GM21360 (cell line): Measurements from ENCODE around the gene TFR2.

Source experiments
- ATAC-seq: cut with Tn5 transposase; IDR thresholded peaks from one replicate; pipeline ENCODE4 v1.9.1; 2021; ENCODE audit warnings: mild to moderate bottlenecking, moderate library complexity; ENCODE audit not compliant: unreplicated experiment

The TFR2 gene

DNA sequence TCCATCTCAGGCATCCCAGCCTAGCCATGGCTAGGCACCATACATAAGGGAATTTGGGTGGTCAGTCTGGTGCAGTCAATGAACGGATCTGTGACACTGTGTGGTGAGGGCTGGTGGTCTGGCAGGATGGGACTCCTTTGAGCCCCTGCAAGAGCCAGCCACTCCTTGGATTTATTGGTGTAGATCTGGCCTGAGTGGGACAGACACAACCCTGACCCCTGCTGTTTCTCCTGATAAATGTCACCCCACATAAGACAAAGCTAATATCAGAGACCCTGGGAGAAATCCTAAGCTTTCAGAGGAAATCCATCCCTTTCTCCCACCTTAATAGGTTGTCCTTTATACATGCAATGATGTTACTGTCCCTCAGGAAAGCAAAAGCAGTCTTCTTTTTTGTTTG, 52.9 kb downstream of the TFR2 start:
- no peak for ATAC-seq

DNA sequence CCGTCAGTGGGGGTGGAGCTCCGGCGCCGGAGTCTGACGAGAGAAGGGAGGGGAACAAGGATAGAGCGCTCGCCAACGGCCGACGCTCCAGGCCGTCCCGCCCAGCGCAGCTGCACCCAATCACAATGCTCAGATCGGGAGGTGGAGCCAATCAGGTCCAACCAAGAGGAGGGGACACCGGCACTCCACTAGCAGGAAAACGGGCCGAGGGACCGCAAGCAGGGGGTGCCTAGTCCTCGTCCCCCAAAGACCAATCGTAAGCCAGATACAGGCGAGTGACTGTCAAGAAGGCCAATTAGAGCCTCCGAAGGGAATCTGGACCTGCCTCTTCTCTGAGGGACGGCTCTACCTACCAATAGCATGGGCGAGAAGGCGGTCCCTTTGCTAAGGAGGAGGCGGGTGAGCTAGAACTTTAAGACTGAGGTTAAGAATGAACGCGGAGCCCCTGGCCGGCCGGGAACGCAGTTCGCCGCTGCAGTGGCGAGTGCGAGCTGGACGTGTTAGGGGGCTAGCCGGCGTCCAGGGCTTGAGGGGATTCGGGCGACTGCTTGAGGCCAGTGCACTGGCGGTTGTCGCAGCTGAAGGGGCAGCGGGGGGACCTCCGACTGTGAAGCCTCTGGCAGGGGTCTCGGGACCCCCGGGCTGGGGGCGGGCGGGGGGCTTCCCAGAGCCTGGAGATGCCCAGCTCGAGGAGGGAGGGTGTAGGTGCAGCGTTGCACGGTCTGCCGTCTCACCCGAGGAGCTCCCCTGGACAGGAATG, 54.9 kb downstream of the TFR2 start, which contains the start of gene FBXO24:
Gene FBXO24, plus strand, starts transcription at position 63 of the 760 bp plus-strand sequence. Its CDS starts 298 bp downstream, at position 361.
- peak; percentile 83 for ATAC-seq

DNA sequence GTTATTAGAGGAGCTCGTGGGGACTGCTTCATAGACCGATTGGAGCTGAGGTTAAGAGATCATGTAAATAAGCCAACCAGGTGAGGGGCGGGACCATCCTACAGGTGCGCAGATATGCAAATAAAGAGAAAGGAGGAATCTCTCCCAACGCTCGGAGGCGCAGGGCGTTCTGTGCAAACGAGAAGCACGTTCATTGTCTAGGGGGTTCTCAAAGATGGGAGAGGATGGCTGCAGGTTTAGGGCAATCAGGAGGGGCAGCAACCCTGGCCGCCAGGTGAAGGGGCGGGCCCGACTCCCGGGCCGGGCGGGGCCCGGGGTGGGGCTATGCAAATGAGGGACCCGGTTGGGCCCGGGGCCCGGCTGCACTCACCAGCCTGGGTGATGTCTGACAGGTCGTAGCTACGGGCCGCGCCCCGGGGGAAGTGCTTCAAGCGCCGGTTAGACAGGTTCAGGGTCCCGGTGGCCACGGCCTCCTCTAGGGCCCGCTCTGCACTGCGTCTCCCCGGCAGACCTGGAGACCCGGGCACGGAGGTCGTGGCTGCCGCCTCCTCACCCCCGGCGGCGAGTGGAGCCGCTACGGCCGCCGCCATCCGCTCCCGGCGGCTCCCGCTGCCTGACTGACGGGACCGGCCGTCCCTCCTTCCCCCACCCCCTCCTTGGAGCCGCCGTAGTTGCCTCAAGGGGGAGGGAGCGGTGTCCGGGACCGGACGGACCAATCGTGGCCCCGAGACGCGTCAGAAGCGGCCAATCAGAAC, 55.7 kb downstream of the TFR2 start, which contains the start of gene LRCH4:
Gene LRCH4, minus strand, starts transcription at position 619 of the 755 bp plus-strand sequence. Its CDS starts 29 bp downstream, at position 590.
- ATAC-seq = peak; percentile 20

DNA sequence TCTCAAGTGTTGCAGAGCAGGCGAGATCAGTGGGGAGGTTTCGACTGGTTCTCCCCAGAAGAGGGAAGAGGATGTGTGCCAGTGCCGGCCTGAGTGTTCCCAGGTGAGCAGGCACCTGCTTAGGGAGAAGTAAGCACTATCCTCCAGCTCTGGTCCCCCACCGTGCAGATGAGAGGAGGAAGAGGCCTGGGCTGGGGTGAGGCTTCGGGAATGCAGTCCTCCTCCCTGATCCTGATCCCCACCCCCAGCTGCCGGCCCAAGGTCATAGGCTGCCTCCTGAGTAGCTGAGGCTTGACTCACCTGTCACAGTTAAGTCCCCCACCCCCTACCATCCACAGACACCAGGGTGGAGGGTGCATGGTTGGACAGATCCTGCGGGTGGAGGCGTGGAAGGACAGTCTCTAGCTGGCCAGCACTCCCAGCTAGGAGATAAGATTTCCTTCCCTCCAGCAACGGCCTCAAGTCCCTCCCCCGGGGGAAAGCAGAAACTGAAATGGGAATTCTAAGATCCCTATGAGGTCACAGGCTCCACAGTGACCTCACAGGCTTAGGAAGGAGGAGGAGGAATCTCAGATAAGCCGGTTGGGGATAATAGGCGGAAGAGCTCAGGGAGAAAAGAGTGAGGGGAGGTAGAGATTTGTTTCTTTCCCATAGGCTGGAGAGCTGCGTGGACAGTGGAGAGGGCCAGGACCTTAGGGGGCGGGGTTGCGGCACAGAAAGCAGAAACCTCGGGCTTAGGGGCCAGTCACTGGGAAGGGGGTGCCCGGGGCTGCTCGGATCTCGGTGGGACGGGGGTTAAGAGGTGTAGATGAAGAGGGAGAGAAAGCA, 56.5 kb downstream of the TFR2 start:
- ATAC-seq = no peak

DNA sequence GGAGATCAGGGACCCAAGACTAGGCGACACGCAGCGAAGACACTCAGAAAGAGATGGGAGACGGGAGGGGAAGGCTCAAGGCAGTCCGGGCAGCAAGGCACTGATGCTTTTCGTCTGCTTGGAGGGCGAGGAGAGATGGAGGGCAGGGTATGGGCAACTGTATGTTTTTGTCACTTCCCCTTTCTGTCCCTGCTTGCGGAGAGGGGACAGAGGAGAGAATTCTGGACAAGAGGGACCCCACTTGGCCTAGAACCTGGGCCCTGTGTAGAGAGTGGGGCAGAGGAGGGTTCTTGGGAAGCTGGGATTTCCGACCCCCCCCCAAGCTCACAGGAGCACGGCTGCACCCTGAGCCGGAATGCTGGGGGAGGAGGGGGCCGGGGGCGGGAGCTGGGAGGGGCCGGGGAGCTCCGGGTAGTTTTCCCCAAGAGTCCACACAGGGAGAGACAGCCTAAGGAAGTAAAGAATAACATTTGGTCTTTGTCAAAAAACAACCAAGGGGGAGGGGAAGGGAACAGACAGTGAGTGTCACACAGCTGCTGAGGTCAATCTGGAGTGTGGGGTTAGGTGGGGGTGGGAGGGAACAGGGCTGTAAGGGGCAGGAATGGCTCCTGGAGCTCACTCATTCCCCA, 57.2 kb downstream of the TFR2 start:
- no peak for ATAC-seq

DNA sequence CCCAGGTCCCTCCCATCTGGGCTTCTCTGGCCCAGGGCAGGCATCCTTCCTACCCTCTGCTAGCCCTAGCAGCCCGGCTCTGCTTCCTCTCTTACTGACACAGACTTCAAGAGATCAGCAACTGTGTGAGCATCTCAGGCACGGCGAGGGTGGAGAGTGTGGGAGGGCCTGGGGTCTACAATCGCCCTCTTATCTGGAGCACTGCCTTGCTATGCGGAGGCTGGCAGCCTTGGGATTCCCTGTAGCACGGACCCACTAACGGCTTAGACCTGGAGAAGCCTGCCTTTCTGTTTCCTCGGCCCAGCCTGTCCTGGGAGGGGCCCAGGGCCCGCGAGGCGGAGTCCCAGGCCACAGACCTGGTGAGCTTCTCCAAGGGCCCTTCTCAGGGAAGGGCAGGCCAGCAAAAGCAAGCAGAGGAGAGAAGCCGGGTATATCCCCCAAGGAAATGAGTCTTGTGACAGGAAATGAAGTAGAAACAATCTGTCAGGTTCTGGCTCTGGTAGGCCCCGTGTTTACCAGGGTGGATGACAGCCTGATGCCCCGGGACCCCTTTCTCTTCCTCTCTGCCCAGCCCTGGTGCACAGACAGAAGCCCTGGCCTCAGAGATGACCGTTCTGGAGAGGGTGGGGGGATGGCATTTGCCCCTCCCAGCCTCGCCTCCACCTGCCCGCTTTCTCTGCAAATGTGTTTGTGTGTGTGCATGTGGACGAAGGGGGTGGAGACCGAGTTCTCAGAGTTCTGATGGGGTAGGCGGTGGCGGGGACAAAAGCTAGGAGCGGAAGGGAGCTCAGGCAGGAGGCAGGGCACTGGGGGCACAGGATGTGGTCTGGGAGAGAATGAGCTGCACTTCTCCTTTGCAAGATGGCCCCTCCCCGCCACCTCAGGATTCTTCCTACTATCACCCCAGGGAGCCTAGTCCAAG, 58.0 kb downstream of the TFR2 start:
- no peak for ATAC-seq

DNA sequence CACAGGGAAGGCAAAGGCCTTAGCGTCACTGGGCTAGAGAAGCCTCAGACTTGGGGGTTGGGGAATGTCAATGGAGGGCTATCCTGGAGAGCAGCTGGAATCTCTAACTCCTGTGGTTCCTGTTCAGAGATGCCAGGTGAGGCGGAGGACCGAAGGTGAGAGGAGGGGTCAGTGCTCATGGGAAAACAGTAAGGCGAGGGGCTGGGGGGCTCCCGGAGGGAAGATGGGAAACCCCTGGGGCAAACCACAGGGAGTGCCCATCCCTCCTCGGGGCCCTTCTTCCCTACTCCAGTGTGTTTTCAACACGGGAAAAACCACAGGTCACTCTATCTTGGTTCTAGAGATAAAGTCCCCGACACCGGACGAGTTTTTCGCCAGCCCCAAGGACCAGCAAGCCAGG, 58.7 kb downstream of the TFR2 start:
- ATAC-seq = no peak

DNA sequence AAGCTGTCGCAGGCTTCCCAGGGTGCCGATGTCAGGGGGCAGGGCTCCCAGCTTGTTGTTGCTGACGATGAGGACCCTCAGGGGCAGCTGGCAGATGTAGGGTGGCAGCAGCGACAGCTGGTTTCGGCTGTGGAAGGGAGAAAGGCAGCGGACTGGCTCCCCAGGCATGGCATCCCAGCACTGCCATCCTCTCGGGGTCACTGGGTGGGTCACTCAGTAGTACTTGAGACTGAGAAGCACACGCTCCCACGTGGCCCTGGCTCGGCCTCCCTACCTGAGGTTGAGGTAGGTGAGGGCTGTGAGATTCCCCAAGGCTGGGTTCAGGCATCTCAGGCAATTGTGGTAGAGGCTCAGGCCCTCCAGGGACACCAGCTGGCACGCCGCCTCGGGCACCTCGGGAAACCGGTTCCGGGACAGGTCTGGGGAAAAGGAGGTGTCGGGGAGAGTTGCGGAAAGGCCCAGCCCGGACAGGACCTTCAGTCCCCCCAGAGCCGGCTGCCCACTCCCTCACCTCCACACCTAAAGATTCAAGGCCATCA, 59.2 kb downstream of the TFR2 start:
- no peak for ATAC-seq

DNA sequence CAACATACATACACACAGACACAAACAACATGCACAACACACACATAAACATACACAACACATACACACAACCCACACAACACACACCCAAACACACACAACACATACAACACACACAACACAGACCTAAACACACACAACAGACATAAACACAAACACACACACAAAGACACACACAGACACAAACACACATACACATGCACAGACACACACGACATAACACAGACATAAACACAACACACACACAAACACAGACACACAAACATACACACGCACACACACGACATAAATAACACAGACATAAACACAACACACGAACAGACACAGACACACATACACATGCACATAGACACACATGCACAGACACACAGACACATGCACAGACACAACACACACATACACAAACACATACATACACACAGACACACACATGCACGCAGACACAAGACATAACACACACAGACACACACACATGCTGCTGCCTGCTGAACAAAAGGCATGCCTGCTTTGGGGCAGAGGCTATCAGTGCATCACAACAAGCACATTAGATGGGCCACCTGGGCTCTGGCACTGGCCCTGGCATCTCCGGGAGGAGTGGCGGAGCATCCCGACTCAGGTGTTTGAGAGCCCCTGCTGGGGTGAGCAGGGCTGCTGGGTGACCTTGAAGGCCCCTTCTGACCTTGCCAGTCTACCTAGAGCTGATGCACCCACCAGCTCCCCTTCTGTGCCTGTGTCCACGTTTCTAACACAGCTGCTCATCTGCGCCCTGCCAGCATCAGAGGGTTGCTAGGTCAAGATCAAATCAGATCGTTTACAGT, 60.7 kb downstream of the TFR2 start:
- ATAC-seq = no peak

DNA sequence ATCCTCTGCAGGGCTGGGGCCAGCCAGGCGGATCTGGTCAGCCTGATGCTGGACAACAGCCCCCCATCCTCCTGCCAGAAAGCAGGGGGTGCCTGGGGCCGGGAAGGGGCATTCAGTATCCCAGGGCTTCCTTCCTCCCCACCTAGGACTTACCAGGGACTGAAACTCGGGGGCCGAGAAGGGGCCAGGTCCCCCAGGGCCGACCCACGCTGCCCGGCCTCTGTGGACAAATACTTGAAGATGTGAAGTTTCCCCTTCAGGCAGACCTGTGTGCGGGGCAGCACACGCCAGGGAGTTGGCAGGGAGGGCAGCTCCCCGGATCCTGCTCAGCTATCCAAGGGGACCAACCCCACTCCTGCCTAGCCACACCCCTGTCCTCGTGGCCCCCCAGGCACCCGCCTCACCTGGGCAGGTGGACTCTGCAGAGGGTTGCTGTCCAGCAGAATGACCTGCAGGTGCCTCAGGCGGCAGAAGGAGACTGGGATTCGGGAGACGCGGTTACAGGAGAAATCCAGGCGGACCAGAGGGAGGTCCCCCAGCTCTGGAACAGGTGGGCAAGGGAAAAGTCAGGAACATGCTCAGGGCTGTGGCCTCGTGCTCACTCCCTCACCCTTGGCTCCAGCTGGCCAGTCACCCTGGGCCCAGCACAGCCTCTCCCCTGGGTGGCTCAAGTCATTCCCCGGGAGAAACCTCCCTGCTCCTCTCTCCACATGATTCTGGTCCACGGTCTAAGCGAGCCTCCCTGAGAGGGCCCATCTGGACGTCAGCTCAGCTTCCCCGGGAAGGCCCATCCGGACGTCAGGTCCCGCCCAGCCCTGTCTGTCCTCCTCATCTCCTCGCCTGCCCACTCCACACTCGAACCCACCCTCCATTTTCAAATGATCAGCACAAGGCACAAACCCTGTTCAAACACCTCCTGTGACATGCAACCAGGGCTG, 62.8 kb downstream of the TFR2 start:
- ATAC-seq = no peak

DNA sequence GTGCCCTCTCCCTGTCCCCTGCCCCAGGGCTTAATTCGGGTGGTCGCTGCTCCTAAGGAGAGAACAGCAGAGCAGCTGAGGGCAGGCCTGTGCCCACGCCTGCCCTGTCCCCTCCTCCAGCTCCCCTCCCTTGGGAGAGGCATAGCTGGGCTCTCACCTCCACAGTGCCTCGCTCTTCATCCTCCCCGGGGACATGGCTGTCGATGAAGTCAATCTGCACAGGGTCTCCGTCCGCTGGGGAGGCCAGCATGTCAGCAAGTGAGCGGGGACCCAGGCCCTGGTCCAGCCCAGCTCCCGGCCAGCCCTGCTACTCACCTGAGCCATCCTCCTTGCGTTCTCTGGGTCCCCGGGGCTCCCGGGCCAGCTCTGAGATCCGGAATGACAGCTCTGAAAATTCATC, 63.8 kb downstream of the TFR2 start:
- no peak for ATAC-seq

DNA sequence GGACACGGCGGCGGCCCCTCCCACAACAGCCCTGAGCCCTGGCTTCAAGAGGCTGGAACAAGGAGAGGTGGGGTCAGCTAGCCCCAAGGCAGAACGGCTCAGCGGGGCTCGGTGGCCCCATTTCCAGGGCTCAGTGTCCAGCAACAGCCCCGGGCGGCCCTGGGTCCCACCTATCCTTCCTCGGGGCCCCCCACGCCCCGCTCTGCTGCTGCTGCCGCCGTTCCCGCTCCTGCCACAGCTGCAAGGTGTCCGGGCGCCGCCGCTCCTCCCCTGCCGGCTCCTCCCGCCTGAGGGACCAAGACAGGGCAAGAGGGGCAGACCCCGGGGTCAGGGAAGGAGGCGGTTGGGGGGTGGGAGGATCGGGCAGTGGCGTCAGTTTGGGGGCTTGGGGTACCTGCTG, 64.2 kb downstream of the TFR2 start:
- ATAC-seq = no peak

DNA sequence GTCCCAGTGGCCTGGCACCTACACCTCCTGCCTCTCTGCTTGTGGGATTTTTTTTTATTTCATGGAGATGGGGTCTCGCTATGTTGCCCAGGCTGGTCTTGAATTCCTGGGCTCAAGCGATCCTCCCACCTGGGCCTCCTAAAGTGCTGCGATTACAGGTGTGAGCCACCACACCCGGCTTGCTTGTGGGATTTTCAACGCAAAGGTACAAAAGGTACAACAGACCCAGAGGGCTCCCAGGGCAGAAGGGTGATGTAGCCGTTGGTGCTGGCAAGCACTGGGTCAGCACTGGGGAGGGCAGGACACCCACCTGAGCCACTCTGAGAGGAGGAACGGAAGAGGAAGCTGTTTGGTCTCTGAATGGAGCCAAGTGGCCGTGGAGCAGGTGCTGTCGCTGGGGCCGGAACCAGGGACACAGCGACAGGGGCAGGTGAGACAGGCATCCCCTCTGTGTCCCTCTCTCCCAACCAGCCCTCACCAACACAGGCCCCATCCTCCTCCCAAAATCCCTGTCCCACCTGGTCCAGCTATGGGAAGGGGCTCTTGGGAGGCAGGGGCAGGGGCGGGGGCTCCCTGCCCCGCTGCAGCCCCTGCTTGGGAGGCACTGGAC, 64.9 kb downstream of the TFR2 start:
- no peak for ATAC-seq

DNA sequence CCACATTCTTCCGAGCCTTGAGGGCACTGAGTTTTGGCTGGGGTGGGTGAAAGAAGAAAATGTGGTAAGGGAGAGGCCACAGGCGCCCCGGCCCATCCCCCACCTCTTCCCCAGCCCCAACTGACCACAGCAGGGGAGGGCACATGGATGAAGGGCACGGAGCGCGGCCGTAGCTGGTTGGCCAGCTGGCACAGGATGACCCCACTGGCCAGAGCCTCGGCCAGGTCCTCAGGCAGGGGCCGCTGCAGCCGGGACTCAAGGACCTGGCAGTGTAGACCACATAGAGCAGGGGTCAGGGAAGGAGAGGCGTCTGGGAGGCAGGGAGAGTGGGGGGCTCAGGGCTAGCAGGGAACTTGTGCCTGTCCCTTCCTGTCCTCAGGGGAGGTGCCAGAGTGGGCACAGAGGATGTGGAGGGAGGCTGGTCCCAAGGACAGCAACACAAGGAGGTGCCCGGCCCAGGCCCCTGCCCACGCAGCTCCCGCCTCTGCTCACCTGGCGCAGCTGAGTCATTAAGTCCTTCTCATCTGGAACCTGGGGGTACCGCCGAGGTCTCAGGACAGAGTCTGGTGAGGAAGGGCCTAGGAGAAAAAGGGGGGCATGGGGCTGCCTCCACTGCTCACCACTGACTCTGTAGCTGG, 65.5 kb downstream of the TFR2 start:
- ATAC-seq = no peak

DNA sequence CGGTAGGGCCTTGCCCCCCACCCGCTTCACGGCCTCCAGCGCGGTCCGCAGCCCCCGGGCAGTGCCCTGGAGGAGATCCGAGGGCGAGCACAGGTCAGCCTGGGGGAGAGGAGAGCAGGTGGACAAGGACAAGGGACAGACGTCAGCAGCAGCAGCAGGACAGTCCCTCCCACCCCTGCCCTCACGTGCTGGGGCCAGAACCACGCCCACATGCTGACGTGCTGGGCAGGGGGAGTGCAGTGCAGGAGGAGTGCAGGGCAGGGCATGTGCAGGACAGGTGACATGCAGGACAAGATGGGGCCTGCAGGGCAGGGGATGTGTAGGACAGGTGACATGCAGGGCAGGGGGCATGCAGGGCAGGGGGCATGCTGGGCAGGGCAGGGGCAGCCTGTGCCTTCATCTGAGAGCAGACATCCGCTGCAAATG, 66.1 kb downstream of the TFR2 start:
- no peak for ATAC-seq

DNA sequence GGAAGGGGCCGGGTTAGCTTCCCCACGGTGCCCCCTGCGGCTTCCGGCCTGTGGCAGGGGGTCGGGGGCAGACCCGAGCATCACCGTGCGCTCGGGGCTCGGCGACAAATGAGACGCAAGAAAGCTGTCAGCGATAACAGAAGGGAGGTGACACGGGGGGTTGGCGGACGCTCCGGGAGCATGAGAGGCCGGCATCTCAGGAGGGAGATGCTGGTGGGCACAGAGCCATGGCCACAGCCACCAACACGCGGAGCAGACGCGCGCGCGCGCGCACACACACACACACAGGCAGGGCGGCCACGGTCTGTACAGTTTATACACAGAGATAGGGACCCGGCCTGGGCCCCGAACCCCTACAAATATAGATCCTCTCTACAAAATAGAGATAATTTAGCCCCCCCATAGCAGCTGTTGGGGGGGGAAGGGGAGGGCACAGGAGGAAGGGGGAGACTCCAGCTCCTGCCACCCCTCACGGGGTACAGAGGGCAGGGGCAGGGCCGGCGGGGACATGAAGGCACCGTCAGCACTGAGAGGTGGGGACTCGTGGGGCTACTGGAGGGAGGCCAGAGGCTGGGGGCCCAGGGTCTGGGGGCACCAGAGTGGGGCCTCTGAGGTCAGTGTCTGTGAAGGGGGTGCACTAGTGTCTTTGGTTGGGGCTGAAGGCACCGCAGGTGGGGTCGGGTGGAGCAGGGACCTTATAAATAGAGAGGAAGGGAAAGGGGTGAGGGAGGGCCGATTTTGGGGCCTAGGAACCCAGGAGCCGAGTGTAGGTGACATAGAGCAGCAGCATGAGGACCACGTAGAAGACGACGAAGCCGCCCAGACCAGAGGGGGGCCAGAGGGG, 66.8 kb downstream of the TFR2 start:
- ATAC-seq = no peak
